Mesendoderm (in vitro differentiated cells): ENCODE results near the gene MELK.

Source experiments
- DNase-seq: peaks from one replicate; pipeline ENCODE4 v3.0.0; 2013
- H2AK5ac ChIP-seq: 2 replicates; pipeline ENCODE4 v1.6.1; 2013; ENCODE audit warnings: low read length, inconsistent platforms
- H2BK120ac ChIP-seq: 2 replicates; pipeline ENCODE4 v1.6.1; 2013; ENCODE audit warnings: low read depth, mild to moderate bottlenecking, low read length, moderate library complexity, mixed read lengths
- H2BK15ac ChIP-seq: replicated peaks from 2 replicates; pipeline ENCODE4 v1.6.1; 2013; ENCODE audit warnings: low read depth, mild to moderate bottlenecking, moderate library complexity
- H2BK5ac ChIP-seq: 2 replicates; pipeline ENCODE4 v1.6.1; 2013; ENCODE audit warnings: low read length, inconsistent platforms
- H3K18ac ChIP-seq: 2 replicates; pipeline ENCODE4 v1.6.1; 2013; ENCODE audit warnings: mild to moderate bottlenecking, low read length, mixed read lengths
- H3K23ac ChIP-seq: one replicate; pipeline ENCODE4 v1.6.1; 2013; ENCODE audit warnings: low read length
- H3K27ac ChIP-seq: 2 replicates; pipeline ENCODE4 v1.5.1; 2013; ENCODE audit warnings: low read depth, mild to moderate bottlenecking, inconsistent platforms, low read length, moderate library complexity
- H3K27me3 ChIP-seq: 2 replicates; pipeline ENCODE4 v1.6.1; 2013; ENCODE audit warnings: low read length, control low read depth, mild to moderate bottlenecking, inconsistent platforms; ENCODE audit not compliant: insufficient read depth, poor library complexity
- H3K36me3 ChIP-seq: 2 replicates; pipeline ENCODE4 v1.6.1; 2013; ENCODE audit warnings: low read length, inconsistent platforms; ENCODE audit not compliant: control insufficient read depth, insufficient read depth
- H3K4ac ChIP-seq: one replicate; pipeline ENCODE4 v1.6.1; 2013; ENCODE audit warnings: low read depth, mild to moderate bottlenecking, low read length, moderate library complexity
- H3K4me1 ChIP-seq: 2 replicates; pipeline ENCODE4 v1.6.1; 2013; ENCODE audit warnings: low read depth, low read length, inconsistent platforms; ENCODE audit not compliant: control insufficient read depth
- H3K4me2 ChIP-seq: 2 replicates; pipeline ENCODE4 v1.6.1; 2013; ENCODE audit warnings: low read length
- H3K4me3 ChIP-seq: 2 replicates; pipeline ENCODE4 v1.5.1; 2013; ENCODE audit warnings: mild to moderate bottlenecking, low read length
- H3K56ac ChIP-seq: one replicate; pipeline ENCODE4 v1.6.1; 2013; ENCODE audit warnings: low read length
- H3K79me1 ChIP-seq: 2 replicates; pipeline ENCODE4 v1.6.1; 2013; ENCODE audit warnings: low read length, inconsistent platforms
- H3K79me2 ChIP-seq: 2 replicates; pipeline ENCODE4 v1.6.1; 2013; ENCODE audit warnings: mild to moderate bottlenecking, low read length; ENCODE audit not compliant: control insufficient read depth, insufficient read depth
- H3K9ac ChIP-seq: 2 replicates; pipeline ENCODE4 v1.6.1; 2013; ENCODE audit warnings: low read length, inconsistent platforms
- H4K5ac ChIP-seq: one replicate; pipeline ENCODE4 v1.6.1; 2013; ENCODE audit warnings: low read length
- H4K8ac ChIP-seq: one replicate; pipeline ENCODE4 v1.6.1; 2013; ENCODE audit warnings: low read depth, mild to moderate bottlenecking, control low read depth, low read length, moderate library complexity
- WGBS: extraction: QIAGEN DNeasy Blood & Tissue Kit; methylation state at CpG from one replicate; pipeline ENCODE4 v1.1.7; 2013; ENCODE audit warnings: low lambda C conversion rate, missing lambda C conversion rate; ENCODE audit not compliant: insufficient coverage; ENCODE audit errors: extremely low coverage; 5-methylcytosine and 5-hydroxymethylcytosine counted together

The MELK gene

GRCh38 chr9:36659500-36659899, 86.8 kb downstream of the MELK start:
- H3K79me2 ChIP-seq = no peaks in the 10 kb centered on the region
- no peak overlapping the region for H3K56ac ChIP-seq
- no peak overlapping the region for H2BK120ac ChIP-seq
- DNase-seq = no peak
- H4K5ac ChIP-seq = no peak overlapping the region
- no CpG with 5 or more reads among the region's 6 CpGs for WGBS
- H3K4me2 ChIP-seq = no peak overlapping the region
- H3K4ac ChIP-seq = no peak overlapping the region
- H3K36me3 ChIP-seq = no peaks in the 10 kb centered on the region
- H3K9ac ChIP-seq = no peak overlapping the region
- H2AK5ac ChIP-seq = no peak overlapping the region
- H3K23ac ChIP-seq = no peak overlapping the region
- no peaks in the 10 kb centered on the region for H3K27me3 ChIP-seq
- H3K27ac ChIP-seq = no peak overlapping the region
- H3K79me1 ChIP-seq = no peaks in the 10 kb centered on the region
- no peaks in the 10 kb centered on the region for H3K4me1 ChIP-seq
- no peak overlapping the region for H2BK5ac ChIP-seq
- H3K18ac ChIP-seq = no peak overlapping the region
- H3K4me3 ChIP-seq = no peak overlapping the region
- no peak overlapping the region for H4K8ac ChIP-seq
- H2BK15ac ChIP-seq = no peak overlapping the region

DNA sequence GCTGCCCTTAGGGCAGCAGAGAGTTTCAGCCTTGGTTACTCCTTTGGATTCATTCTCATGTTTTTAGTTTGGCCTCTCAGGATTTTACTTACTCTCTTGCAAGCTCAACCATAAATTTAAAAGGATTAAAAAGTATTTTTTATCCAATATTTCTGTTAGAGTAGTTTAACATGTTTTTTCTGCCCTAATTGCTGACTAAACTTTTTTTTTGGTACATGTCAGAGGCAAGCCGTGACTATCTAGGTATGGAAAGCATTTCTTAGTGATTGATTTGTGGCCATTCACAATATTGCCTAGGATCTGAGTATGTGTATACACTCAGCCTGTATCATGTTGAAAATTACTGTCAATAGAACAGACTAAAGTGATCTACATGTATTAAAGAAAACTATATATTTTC, 92.1 kb downstream of the MELK start:
- Histone ChIP-seq H2BK120ac (no peak overlapping the region), H3K4me3 (no peak overlapping the region), H3K4me1 (no peaks in the 10 kb centered on the region), H3K4ac (no peak overlapping the region), H4K8ac (no peak overlapping the region), H2AK5ac (no peak overlapping the region), H3K79me1 (no peaks in the 10 kb centered on the region), H3K27me3 (no peaks in the 10 kb centered on the region), H3K56ac (no peak overlapping the region), H2BK15ac (no peak overlapping the region), H3K18ac (no peak overlapping the region), H3K9ac (no peak overlapping the region), H3K79me2 (no peaks in the 10 kb centered on the region), H2BK5ac (no peak overlapping the region), H3K27ac (no peak overlapping the region), H3K36me3 (peaks cover 5% of the 10 kb centered on the region), H4K5ac (no peak overlapping the region), H3K4me2 (no peak overlapping the region), H3K23ac (no peak overlapping the region)
- DNase-seq = no peak
- WGBS = no CpG with 5 or more reads among the region's 1 CpG

- Histone ChIP-seq H3K79me1 (no peaks in the 10 kb centered on the region), H3K9ac (no peak overlapping the region), H3K36me3 (peaks cover 5% of the 10 kb centered on the region), H3K4me3 (no peak overlapping the region), H2BK120ac (no peak overlapping the region), H2AK5ac (no peak overlapping the region), H3K4me1 (no peaks in the 10 kb centered on the region), H2BK15ac (no peak overlapping the region), H3K56ac (no peak overlapping the region), H3K23ac (no peak overlapping the region), H4K8ac (no peak overlapping the region), H3K4me2 (no peak overlapping the region), H4K5ac (no peak overlapping the region), H3K27ac (no peak overlapping the region), H3K27me3 (no peaks in the 10 kb centered on the region), H3K4ac (no peak overlapping the region), H3K79me2 (no peaks in the 10 kb centered on the region), H2BK5ac (no peak overlapping the region), H3K18ac (no peak overlapping the region)
- no peak for DNase-seq
- WGBS = no CpG with 5 or more reads among the region's 2 CpGs
Observed at GRCh38 chr9:36665387-36665786, 92.7 kb downstream of the MELK start.

DNA sequence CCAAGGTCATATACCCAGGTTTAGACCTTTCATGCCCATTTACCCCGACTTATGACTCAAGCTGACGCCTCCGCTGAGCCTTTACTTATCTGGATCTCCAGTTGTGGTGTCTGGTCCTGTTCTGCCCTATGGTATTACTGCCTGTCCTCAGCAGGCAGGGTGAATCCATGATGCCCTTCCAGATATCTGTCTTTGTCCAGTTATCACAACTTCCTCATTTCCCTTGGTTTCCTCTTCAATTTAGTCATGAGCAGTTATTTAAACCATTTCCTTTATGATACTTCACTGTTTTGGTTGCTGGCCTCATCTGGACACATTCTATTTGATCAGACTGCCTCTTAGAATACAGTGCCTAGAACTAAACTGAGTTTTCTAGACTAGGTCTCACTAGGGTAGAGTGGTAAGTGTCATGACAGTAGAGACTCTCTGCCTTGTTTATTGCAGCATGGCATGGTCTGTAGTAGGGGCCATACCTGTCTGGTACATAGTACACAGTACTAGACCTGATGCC, 93.3 kb downstream of the MELK start:
- WGBS = no CpG with 5 or more reads among the region's 3 CpGs
- H3K27me3 ChIP-seq = no peaks in the 10 kb centered on the region
- H2BK5ac ChIP-seq = no peak overlapping the region
- no peak overlapping the region for H3K4me2 ChIP-seq
- H3K9ac ChIP-seq = no peak overlapping the region
- H3K23ac ChIP-seq = no peak overlapping the region
- DNase-seq = no peak
- no peaks in the 10 kb centered on the region for H3K4me1 ChIP-seq
- H3K27ac ChIP-seq = no peak overlapping the region
- H2BK120ac ChIP-seq = no peak overlapping the region
- no peak overlapping the region for H3K4ac ChIP-seq
- no peak overlapping the region for H3K56ac ChIP-seq
- peaks cover 5% of the 10 kb centered on the region for H3K36me3 ChIP-seq
- no peak overlapping the region for H2AK5ac ChIP-seq
- H4K5ac ChIP-seq = no peak overlapping the region
- H3K4me3 ChIP-seq = no peak overlapping the region
- no peak overlapping the region for H4K8ac ChIP-seq
- no peaks in the 10 kb centered on the region for H3K79me2 ChIP-seq
- no peaks in the 10 kb centered on the region for H3K79me1 ChIP-seq
- no peak overlapping the region for H3K18ac ChIP-seq
- H2BK15ac ChIP-seq = no peak overlapping the region

DNA sequence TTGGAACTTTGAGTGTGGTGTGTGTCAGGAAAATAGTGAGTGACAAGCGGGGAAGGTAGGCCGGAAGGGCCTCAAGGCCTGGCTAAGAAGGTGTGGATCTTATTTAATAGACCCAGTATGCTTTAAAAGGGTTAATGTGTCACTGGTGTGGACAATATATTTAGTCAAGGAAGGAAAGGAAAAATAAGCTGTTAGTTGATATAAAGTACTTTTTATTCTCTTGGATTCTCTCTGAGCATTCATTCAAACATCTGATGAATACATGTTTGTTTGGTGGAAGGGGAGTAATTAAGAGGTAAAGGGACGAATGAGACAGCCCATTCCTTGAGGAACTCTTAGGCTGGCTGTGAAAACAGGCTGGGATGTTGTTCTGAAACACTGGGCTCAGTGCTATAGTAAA, 98.9 kb downstream of the MELK start:
- Histone ChIP-seq H3K4ac (no peak overlapping the region), H3K4me1 (no peaks in the 10 kb centered on the region), H3K27ac (no peak overlapping the region), H3K79me1 (no peaks in the 10 kb centered on the region), H3K23ac (no peak overlapping the region), H3K9ac (no peak overlapping the region), H3K79me2 (no peaks in the 10 kb centered on the region), H4K8ac (no peak overlapping the region), H3K18ac (no peak overlapping the region), H4K5ac (no peak overlapping the region), H2BK120ac (no peak overlapping the region), H2AK5ac (no peak overlapping the region), H3K27me3 (no peaks in the 10 kb centered on the region), H3K36me3 (peaks cover 6% of the 10 kb centered on the region), H3K4me2 (no peak overlapping the region), H3K56ac (no peak overlapping the region), H3K4me3 (no peak overlapping the region), H2BK15ac (no peak overlapping the region), H2BK5ac (no peak overlapping the region)
- no CpG with 5 or more reads among the region's 3 CpGs for WGBS
- no peak for DNase-seq

GRCh38 chr9:36676091-36676490, 103.4 kb downstream of the MELK start:
- H3K4ac ChIP-seq = no peak overlapping the region
- no peak overlapping the region for H3K23ac ChIP-seq
- H2BK5ac ChIP-seq = no peak overlapping the region
- no peaks in the 10 kb centered on the region for H3K27me3 ChIP-seq
- H3K56ac ChIP-seq = no peak overlapping the region
- H3K4me1 ChIP-seq = no peaks in the 10 kb centered on the region
- no peak overlapping the region for H4K8ac ChIP-seq
- H2BK15ac ChIP-seq = no peak overlapping the region
- H3K18ac ChIP-seq = no peak overlapping the region
- H3K27ac ChIP-seq = no peak overlapping the region
- no peak overlapping the region for H3K9ac ChIP-seq
- H2BK120ac ChIP-seq = no peak overlapping the region
- no peaks in the 10 kb centered on the region for H3K79me2 ChIP-seq
- no peak overlapping the region for H2AK5ac ChIP-seq
- DNase-seq = no peak
- H4K5ac ChIP-seq = no peak overlapping the region
- no peak overlapping the region for H3K4me2 ChIP-seq
- no peak overlapping the region for H3K4me3 ChIP-seq
- no CpG with 5 or more reads among the region's 1 CpG for WGBS
- H3K36me3 ChIP-seq = peaks cover 4% of the 10 kb centered on the region
- H3K79me1 ChIP-seq = no peaks in the 10 kb centered on the region
